ENCODE results near the gene OR8B12. TPM values are rescaled to one million over a fixed set of nuclear protein-coding genes. Genes with fewer than 3 reads are reported as not detected.

The OR8B12 gene
- total and polyA plus RNA-seq, 2 of the 4 experiments (the other 2 are of a cell fraction), result not detected

- POLR2A ChIA-PET (ENCODE audit: unreplicated experiment), result no interaction called here
- Histone ChIP-seq H2BK15ac (ENCODE audit: low read depth, low read length) (no peak overlapping the region), H4K5ac (ENCODE audit: low read depth, low read length) (no peak overlapping the region), H3K27me3 (ENCODE audit: control insufficient read depth, insufficient read depth, low read length) (peaks cover 33% of the 10 kb centered on the region), H4K91ac (ENCODE audit: insufficient read depth, low read depth, low read length) (no peak overlapping the region), H2AFZ (replicated peaks; ENCODE audit: low read length, poor library complexity) (no peak overlapping the region), H3K56ac (ENCODE audit: extremely low read depth, insufficient read depth, low read length) (no peak overlapping the region), H3K9me1 (ENCODE audit: insufficient read depth, low read length) (no peaks in the 10 kb centered on the region), H3K79me1 (ENCODE audit: low read depth in 1 of 2, low read length in 2 of 2) (no peaks in the 10 kb centered on the region), H4K20me1 (ENCODE audit: insufficient read depth, low read length) (no peaks in the 10 kb centered on the region), H3K23ac (ENCODE audit: low read depth, low read length) (no peak overlapping the region), H3K4me1 (ENCODE audit: control insufficient read depth, insufficient read depth, low read length) (no peaks in the 10 kb centered on the region), H3K4ac (ENCODE audit: low read depth, low read length) (no peak overlapping the region), H2BK20ac (ENCODE audit: low read depth, low read length) (no peak overlapping the region), H2AK9ac (replicated peaks; ENCODE audit: low read depth, low read length, poor library complexity) (no peak overlapping the region), H3K14ac (replicated peaks; ENCODE audit: low read depth, low read length) (no peak overlapping the region), H3K27ac (ENCODE audit: insufficient read depth, low read length) (no peak overlapping the region), H3K36me3 (ENCODE audit: control insufficient read depth, insufficient read depth, low read length) (no peaks in the 10 kb centered on the region), H2BK120ac (ENCODE audit: low read depth, low read length) (no peak overlapping the region), H4K8ac (ENCODE audit: low read depth in 2 of 2, low read length in 2 of 2) (no peak overlapping the region), H3K4me3 (ENCODE audit: insufficient read depth, low read depth, low read length) (no peak overlapping the region), H3K9me3 (ENCODE audit: control insufficient read depth, insufficient read depth, low read length) (no peaks in the 10 kb centered on the region), H2AK5ac (ENCODE audit: low read depth, low read length) (no peak overlapping the region), H3K18ac (ENCODE audit: low read depth, low read length) (no peak overlapping the region), H3K4me2 (ENCODE audit: low read depth, low read length) (no peak overlapping the region), H3K9ac (ENCODE audit: low read depth, low read length) (no peak overlapping the region), H2BK5ac (ENCODE audit: low read depth, low read length, poor library complexity, severe bottlenecking) (no peak overlapping the region)
- no peak for TF ChIP-seq BHLHE40 (IDR thresholded peaks at IDR 0.05; ENCODE audit: low read depth, low read length)
- TF ChIP-seq RAD21 (IDR thresholded peaks at IDR 0.05; ENCODE audit: low read length), result no peak
- no peak for TF ChIP-seq NFE2L2 (IDR thresholded peaks at IDR 0.05; ENCODE audit: low read depth, low read length)
- TF ChIP-seq ELK1 (IDR thresholded peaks at IDR 0.05; ENCODE audit: borderline replicate concordance, low read depth, low read length), result no peak
- TF ChIP-seq SMC3 (IDR thresholded peaks at IDR 0.05; ENCODE audit: low read depth, low read length), result no peak
- no peak for TF ChIP-seq CTCF (conservative IDR thresholded peaks at IDR 0.05; ENCODE audit: low read depth, low read length)
- no peak for TF ChIP-seq RCOR1 (IDR thresholded peaks at IDR 0.05; ENCODE audit: insufficient replicate concordance, low read length)
- TF ChIP-seq RFX5 (IDR thresholded peaks at IDR 0.05; ENCODE audit: low read depth, low read length), result no peak
- no peak for TF ChIP-seq USF2 (IDR thresholded peaks at IDR 0.05; ENCODE audit: low read depth, low read length)
- TF ChIP-seq MAZ (IDR thresholded peaks at IDR 0.05; ENCODE audit: borderline replicate concordance, low read depth, low read length), result no peak
- no peak for TF ChIP-seq FOS (IDR thresholded peaks at IDR 0.05; ENCODE audit: low read depth, low read length)
- TF ChIP-seq CEBPB (IDR thresholded peaks at IDR 0.05; ENCODE audit: low read depth, low read length), result no peak
- no peak for TF ChIP-seq MXI1 (IDR thresholded peaks at IDR 0.05; ENCODE audit: borderline replicate concordance, low read depth, low read length)
- no peak for TF ChIP-seq POLR2A (IDR thresholded peaks at IDR 0.05; ENCODE audit: low read depth, low read length)
- no peak for TF ChIP-seq CHD1 (IDR thresholded peaks at IDR 0.05; ENCODE audit: low read depth, low read length)
- TF ChIP-seq MAFK (IDR thresholded peaks at IDR 0.05; ENCODE audit: low read depth, low read length), result no peak
- intact Hi-C loops (cut with micrococcal nuclease), result no loop called here
- DNase-seq (no peak), ATAC-seq (ENCODE audit: low read depth) (no peak)
- CTCF ChIA-PET, result no interaction called here
- in situ Hi-C loops (cut with MboI; ENCODE audit: low sequenced_read_pairs), result loop anchor here (25.0 kb wide), 1 partner anchor 520 kb away; no protein-coding TSS in a partner anchor
- no TSS peak for BruUV-seq (replicated peaks)
- dilution Hi-C loops (cut with HindIII; ENCODE audit: low sequenced_read_pairs, unreplicated experiment), result no loop called here
- WGBS, 2 experiments (ENCODE audit: extremely low coverage in 2 of 2, insufficient read length in 1 of 2), result no CpG with 5 or more reads among the region's 6 CpGs
These were observed 38.4 kb upstream of the OR8B12 start for GRCh38 chr11:124581817-124582216.
